Hematopoietic multipotent progenitor cell treated with erythropoietin and hydrocortisone succinate and interleukin-3 and kit ligand, for 8 days (in vitro differentiated cells): ENCODE data around the gene EIF4A3.

Experiments used
- DNase-seq: peaks from one replicate; pipeline ENCODE4 v3.0.0-alpha.2; 2015

The EIF4A3 gene

DNA sequence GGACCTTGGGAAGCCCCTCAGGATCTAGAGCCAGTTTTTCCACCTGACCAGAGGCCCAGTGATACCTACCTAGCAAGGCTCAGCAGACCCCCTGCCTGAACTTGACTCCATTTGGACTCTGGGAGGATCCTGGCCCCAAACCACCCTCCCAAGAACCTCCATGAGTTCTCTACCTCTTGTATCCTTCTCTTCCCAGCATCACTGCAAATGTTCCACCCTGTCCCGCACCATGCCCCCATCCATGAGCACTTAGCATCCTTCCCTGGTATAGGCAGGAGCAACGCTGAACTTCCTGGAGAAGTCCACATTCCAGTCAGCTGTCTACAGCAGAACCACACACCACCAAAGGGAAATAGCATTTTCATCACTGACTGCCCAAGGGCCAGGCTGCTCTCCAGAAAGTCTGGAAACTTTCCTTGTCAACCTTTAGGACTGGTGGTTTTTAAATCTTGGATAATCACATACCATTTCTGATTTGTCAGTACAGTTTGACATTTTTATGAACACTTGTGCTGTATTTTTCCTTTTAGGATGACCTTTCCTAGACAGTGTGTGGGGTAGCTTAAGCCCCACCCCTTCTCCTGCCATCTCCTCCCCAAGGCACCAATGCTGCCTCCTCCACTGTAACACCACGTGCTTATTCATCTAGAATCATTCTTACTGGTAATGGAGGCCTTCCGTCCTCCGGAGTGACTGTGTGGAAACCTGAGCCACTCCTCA, 13.9 kb downstream of the EIF4A3 start:
- DNase-seq = no peak

DNA sequence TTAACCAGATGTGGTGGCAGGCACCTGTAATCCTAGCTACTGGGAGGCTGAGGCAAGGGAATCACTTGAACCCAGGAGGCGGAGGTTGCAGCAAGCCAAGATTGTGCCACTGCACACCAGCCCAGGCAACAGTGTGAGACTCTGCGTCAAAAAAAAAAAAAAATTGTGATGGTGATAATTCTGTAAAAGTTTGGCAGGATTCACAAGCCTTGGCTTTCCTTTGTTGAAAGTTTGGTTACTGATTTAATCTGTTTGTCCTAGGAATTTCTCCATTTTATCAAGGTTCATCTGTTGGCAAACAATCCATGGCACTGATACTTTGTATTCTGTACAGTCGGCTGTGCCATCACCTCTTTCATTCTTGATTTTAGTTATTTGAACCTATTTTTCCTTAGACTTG, 15.9 kb downstream of the EIF4A3 start:
- DNase-seq = no peak

DNA sequence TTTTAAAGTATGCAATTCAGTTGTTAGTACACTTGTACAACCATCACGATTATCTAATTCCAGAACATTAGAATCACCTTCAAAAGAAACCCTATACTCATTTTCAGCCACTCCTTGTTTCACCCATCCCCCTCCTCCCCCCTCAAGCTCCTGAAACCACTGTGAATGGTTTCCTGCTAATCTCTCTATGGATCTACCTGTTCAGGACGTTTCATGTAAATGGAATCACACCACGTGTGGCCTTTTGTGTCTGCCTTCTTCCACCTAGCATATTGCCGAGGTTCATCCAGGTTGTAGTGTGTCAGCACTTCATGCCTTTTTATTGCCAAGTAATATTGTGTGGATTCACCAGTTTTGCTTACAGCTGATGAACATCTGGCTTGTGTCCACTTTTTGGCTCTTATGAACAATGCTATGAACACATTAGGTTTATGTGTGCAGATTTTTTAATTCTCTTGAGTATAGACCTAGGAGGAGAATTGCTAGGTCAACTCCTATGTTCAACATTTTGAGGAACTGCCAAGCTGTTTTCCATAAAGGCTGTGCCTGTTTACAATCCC, 17.8 kb downstream of the EIF4A3 start:
- DNase-seq = no peak

DNA sequence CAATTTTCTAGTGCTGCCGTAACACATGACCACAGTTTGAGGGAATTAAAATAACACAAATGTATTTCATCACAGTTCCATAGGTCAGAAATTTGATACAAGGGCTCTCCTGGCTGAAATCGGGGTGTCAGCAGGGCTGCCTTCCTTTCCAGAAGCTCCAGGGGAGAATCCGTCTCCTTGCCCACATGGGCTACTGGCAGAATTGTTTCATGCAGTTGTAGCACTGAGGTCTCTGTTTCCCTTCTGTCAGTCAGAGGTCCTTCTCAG, 20.5 kb downstream of the EIF4A3 start:
- DNase-seq = no peak

DNA sequence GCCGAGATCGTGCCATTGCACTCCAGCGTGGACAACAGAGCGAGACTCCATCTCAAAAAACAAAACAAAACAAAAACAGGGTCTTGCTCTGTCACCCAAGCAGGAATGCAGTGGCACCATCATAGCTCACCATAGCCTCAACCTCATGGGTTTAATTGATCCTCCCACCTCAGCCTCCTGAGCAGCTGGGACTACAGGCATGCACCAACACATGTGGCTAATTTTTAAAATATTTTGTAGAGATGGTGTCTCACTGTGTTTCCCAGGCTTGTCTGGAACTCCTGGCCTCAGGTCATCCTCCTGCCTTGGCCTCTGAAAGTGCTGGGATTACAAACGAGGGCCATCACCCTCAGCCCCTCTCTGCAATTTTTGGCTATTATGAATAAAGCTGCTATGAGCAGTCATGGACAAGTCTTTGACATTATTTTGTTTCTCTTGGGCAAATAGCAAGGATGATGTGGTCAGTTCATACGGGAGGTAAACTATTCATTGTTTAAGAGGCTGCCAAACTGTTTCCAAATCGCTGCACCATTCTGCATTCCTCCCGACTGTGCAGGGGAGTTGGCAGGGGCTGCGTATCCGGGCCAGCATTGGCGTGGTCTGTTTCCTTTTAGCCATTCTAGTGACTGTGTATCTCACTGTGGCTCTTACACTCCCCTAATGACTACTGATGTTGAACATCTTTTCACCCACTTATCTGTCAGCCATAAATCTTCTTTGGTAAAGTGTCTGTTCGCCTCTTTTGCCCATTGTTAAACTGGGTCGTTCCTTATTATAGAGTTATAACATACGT, 21.1 kb downstream of the EIF4A3 start:
- no peak for DNase-seq

DNA sequence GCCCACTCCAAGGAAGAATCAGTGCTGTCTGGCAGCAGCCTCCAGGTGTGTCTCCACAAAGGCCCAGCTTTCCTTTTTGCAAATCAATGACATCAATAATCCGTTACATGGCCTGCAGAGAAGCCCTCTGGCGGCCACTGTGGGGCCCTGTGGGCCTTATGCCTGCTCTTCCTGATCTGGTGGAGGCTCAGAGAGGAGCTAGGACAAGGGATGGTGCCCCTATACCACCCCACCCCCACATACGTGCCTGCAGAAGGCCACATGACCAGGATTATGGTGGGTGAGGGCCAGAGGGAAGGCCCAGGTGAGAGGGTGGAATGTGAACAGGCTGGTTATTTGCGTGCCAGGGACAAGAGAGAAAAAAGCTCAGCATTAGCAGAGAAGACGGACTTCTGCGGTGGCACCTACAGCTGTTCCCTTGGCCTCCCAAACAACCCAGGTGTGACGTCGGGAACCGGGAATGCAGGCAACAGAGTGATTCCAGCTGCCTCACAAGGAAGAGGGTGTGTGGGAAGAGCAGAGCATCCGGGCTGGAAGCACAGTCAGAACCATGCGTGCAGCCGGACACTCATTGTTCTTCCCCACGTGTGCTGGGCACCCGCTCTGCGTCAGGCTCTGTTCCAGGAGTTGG, 22.5 kb downstream of the EIF4A3 start:
- DNase-seq = no peak

DNA sequence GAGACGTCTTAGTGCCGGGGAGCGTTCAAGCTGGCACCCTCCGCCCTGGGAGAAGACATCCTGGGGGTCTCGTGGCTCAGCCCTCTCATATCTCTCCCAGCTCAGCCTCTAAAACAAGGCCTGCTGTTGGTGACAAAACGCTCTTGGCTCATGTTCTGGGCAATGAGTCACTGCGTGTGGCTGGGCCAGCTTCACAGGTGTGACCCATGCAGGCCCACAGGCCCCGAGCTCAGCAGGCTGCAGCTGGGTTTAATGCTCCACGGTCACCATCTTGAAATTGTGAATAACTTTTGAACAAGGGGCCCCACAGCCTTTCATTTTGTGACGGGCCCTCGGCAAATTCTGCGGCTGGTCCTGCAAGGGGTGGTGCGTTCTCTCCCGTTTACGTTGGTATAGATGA, 23.1 kb downstream of the EIF4A3 start:
- DNase-seq = no peak

DNA sequence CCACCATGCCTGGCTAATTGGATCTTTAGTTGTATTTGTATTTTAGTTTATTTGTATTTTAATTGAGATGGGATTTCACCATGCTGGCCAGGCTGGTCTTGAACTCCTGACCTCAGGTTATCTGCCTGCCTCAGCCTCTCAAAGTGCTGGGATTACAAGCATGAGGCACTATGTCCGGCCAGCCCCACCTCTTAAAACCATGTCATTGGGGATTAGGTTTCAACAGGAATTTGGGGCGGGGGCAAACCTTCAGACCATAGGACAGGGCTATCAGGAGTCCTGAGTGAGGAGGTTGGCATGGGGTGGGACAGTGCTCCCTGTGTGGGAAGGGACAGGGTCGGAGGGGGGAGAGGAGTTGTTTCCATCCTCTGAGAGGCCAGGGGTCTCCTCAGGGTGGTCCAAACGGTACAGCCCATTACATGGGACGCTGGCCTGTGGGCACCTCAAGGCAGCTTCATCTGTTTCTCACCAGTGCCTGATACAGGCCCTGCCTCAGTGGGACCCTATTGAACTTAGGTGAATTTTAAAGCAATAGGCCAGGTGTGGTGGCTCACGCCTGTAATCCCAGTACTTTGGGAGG, 23.9 kb downstream of the EIF4A3 start:
- no peak for DNase-seq

DNA sequence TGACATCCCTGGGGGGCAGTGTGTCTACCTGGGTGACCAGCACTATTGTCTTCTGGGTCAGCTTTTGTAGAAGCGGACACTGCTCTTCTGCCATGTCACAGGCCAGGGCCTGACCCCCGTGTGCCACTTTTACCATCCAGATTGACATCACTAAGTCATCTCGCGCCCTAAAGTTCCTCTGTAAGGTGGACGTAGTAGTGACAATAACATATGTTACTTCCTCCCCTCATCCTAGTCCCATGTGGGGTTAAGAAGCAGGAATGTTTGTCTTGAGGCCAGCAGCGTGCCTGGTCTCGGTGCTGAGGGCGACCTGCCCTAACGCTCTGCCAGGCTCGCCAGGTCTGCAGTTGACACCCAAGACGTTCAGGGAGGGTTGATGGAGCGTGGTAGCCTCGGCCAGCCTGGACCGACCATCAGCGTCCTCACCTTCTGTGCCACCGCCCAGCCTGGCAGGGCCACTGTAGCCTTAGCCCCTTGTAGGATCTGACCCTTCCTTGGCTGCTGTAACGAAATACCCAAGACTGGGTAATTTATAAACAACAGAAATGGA, 24.8 kb downstream of the EIF4A3 start:
- DNase-seq = no peak

DNA sequence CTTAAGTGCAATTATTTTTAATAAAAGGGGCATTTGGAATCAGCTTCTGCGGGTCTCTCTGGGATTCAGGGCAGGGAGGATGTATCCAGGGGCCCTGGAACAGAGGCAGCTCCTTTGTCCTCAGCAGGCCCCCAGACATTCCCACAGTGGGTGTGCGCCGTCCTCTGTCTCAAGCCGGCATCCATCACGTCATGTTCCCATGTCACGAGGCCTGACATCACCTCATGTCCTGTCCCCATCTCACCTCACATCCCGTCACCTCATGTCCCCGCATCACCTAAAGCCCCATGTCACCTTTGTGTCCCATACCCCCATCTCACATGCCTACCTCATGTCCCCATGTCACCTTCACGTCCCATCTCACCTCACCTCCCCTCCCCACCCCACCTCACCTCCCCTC, 27.1 kb downstream of the EIF4A3 start:
- no peak for DNase-seq

DNA sequence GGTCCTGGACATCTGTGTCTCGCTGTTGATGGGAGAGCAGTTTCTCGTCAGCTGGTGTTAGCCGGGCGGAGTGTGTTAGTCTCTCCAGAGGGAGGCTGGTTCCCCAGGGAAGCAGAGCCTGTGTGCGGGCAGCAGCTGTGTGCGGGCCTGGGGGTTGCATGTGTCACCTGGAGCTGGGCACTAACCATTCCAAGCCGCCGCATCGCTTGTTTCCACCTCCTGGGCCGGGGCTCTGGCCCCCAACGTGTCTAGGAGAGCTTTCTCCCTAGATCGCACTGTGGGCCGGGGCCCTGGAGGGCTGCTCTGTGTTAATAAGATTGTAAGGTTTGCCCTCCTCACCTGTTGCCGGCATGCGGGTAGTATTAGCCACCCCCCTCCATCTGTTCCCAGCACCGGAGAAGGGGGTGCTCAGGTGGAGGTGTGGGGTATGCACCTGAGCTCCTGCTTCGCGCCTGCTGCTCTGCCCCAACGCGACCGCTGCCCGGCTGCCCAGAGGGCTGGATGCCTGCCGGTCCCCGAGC, 27.6 kb downstream of the EIF4A3 start:
- no peak for DNase-seq

DNA sequence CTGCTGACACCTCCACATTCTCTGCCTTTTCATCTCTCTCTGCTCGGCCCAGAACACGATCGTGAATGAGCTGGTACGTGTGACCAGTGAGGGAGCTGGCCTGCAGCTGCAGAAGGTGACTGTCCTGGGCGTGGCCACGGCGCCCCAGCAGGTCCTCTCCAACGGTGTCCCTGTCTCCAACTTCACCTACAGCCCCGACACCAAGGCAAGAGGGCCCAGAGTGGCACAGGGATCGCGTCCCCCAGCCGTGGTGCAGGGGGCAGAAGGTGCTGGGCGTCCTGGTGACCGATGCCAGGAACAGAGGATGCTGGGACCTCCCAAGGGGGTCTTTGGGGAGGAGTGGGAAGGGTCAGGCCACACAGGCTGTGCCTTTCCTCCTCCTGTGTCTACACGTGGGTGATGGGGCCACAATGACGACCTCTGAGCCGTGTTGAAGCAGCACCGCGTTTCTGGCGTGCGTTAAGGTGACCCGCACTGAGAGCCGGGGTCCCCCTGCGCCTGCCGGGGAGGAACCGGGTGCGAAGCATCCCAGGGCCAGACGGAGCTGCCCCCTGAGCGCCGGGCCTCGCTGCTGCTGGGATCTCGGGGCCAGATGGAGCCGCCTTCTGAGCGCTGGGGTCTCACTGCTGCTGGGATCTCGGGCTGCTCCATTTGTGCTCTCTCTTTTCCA, 28.2 kb downstream of the EIF4A3 start:
- no peak for DNase-seq

DNA sequence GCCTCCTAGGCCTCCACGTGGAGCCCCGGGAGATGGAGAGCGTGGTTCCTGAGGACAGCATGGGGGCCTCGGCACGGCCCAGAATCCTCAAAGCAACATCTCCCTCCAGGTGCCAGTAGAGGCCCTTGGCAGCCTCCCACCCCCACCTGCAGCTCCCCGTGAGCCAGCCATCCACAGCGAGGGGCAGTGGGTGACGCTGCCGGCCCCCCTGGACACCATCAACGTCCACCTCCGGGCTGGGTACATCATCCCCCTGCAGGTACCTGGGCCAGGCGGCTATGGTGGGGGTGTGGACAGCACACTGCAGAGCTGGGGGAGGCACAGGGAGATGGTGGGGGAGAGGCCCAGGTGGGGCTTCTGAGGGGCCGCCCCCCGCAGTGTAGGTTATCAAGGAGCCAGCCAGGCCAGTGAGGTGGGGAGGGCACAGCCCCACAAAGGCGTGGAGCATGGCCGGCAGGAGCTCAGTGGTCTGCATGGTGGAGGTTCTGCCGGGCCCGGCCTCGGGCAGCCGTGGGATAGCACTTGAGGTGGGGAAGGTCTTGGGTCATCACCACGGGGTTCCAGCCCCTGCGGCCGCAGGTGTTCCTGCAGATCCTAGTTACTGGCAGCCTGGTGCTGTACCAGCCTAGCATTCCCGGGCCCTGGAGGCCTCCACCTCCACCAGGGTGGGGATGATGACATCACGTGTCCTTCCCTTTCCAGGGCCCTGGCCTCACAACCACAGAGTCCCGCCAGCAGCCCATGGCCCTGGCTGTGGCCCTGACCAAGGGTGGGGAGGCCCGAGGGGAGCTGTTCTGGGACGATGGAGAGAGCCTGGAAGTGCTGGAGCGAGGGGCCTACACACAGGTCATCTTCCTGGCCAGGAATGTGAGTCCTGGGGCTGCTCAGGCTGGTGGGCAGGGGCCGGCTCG, 29.2 kb downstream of the EIF4A3 start:
- no peak for DNase-seq

DNA sequence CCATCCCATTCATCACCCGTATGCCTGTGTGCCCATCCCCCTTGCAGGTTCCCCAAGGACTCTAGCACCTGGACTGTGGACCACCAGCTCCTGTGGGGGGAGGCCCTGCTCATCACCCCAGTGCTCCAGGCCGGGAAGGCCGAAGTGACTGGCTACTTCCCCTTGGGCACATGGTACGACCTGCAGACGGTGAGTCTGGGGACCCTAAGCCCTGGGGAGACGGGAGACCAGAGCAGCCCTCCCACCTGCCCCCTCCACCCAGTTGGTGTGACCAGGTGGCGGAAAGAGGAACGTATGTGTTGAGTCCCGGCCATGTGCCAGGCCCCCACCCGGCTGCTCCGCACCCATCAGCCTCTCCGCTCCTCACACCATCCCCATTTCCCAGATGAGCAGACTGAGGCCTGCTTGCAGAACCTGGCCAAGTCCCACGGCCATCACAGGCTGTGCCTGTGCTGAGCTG, 30.0 kb downstream of the EIF4A3 start:
- DNase-seq = no peak

DNA sequence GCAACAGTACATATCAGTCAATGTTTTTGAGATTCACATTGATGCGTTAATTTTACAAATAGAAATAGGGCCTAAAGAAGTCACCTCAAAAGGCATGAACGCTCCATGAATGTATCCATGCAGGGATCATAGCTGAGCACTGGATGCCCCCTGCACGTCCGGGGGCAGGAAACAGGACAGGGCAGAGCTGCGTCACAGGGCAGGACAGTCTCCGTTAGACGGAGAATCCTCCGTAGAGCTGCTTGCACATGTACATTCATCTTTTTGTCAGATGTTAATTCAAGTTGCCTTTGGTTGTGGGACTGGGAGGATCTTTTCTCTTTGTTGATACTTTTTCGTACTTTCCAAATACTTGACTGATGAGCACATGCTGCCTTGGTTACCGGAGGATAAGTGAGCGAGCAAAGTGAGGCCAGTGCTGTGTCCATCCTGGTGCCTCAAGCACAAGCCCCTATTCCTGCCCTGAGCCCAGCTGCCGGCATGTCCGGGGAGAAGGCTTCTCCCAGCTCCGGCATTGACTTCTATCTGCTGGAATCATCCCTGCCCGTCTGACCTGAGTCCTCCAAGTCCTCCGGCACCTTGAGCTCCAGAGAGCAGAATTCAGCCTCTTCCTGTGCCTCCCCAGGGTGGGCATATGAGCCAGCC, 30.5 kb downstream of the EIF4A3 start:
- no peak for DNase-seq

DNA sequence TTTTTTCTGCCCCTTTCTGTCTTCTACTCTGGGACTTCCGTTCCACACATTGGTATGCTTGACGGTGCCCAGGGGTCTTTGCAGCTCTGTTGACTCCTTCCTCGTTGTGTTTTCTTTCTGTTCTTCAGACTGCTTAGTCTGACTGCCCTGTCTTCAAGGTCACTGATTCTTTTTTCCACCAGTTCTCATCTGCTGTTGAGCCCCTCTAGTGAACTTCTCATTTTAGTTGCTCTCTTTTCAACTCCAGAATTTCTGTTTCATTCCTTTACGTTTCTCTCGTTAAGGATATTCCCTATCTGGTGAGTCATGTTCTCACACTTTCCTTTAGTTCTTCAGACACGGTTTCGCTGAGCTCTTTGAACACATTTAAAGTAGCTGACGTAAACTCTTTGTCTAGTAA, 31.8 kb downstream of the EIF4A3 start:
- no peak for DNase-seq

DNA sequence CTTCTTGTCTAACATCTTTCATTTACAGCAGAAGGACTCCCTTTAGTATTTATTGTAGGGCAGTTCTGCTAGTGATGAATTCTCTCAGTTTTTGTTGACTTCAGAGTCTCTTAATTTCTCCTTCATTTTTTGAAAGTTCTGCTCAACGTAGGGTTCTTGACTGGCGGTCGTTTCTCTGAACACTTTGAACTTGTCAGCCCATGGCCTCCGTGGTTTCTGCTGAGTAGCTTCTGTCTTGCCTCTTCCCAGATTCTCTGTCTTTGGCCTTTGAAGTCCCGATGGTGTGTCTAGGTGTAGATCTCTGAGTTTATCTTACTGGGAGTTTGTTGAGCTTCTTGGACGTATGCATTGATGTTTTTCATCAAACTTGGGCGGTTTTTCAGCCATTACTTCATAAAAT, 32.2 kb downstream of the EIF4A3 start:
- no peak for DNase-seq

DNA sequence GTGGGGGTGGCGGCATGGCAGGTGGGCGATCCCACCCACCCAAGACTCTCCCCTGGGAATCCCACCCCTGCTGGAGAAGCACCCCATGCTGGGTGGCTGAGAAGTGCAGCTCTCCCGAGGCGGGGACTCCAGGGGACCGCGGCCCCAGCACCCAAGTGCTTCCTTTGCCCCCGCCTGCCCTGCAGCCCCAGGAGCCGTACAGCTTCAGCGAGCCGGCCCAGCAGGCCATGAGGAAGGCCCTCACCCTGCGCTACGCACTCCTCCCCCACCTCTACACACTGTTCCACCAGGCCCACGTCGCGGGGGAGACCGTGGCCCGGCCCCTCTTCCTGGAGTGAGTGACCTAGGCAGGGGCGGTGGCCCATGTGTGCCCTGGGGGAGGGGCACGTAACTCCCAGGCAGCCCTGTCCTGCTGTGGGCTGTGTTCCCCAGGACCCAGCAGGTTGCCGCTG, 33.9 kb downstream of the EIF4A3 start:
- DNase-seq = no peak

DNA sequence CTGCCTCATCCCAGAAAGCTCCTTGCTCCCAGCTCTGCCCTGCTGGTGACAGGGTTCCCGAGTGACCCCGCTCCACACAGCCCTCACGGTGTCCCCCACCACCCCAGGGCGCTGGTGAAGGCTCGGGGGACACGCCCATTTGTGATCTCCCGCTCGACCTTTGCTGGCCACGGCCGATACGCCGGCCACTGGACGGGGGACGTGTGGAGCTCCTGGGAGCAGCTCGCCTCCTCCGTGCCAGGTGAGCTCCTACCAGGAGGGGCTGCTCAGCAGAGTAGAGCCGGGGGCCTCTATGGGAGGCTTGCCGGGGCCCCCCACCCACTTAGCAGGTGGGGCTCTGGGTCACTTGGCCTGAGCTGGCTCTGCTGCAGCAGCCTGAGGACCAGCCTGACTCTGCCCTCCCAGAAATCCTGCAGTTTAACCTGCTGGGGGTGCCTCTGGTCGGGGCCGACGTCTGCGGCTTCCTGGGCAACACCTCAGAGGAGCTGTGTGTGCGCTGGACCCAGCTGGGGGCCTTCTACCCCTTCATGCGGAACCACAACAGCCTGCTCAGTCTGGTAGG, 34.4 kb downstream of the EIF4A3 start:
- DNase-seq = no peak

DNA sequence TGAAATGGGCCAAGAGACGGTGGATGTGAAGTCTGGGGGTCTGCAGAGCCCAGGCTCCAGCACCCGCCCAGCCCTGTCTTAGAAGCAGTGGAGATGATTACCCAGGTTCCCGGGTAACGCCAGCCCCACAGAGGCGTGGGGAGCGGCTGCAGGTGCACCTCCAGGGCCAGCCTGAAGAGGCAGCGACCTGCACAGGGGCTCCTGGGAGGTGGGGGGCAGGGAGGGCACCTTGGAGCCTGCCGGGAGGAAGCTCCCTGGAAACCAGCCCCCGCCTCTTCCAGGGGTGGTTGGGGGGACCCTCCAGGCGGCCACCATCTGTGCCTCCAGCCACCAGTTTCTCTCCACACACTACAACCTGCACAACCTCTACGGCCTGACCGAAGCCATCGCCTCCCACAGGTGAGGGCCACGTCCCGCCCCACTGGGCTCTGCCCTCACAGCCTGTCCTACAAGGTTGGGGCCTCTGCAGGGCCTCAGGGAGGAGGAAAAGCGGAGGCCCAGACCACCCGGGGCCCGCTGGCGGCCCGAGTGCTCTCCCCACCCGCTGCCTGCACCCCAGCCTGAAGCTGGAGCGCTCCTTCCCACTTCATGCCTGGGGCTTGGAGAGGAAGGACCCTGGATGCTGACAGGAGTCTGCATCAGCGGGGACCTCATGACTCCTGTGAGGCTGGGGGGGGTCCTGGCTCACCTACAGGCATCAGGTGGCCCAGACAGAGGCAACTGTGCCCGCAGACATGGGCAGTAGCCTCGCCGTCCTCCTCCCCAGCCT, 35.0 kb downstream of the EIF4A3 start:
- DNase-seq = no peak
